Measurements from ENCODE around the gene CORO2A. TPM values are rescaled to one million over a fixed set of nuclear protein-coding genes. Genes with fewer than 3 reads are reported as not detected.

CORO2A gene
- total and polyA plus RNA-seq, 2 of the 8 experiments (the other 6 are each of a cell fraction or from before 2014, with no cell fraction given): 13.7 to 27.9 TPM

DNA sequence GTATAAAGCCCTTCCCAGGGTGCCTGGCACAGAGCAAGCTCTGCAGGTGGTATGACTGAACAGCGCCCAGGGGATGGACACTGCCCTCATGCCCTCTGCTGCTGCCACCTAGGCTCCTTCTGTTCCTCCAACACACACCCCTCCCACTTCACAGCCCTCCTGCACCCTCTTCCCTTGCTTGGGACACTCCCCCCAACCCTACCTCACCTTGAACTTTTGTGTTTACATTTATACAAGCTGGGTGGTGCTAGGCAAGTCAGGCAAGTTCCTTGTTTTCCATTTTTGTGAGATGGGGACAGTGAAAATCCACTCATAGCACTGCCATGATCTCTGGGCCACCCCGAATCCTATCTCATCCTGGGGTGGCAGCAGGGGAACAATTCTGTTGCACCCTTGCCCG lies 18.8 kb upstream of the CORO2A start (continued):
- TF ChIP-seq, protein P1, sequence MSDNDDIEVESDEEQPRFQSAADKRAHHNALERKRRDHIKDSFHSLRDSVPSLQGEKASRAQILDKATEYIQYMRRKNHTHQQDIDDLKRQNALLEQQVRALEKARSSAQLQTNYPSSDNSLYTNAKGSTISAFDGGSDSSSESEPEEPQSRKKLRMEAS (IDR thresholded peaks at IDR 0.05): no peak
